Kidney tubule cell (primary cell): Measurements from ENCODE around the gene RIMS3.
"Not testable (repeated sequence)": the region's sequence is repeated elsewhere in the genome, so short reads cannot be mapped to it uniquely, and the experiment has no call there.

ENCODE experiments used
- DNase-seq: peaks from one replicate; pipeline ENCODE4 v3.0.0-alpha.2; 2018; ENCODE audit warnings: low spot score

The RIMS3 gene

GRCh38 chr1:40593449-40594186 lies 71.9 kb downstream of the RIMS3 start:
- no peak for DNase-seq

GRCh38 chr1:40592107-40592803 lies 73.2 kb downstream of the RIMS3 start:
- peak; percentile 43 for DNase-seq

GRCh38 chr1:40588586-40588985 lies 76.9 kb downstream of the RIMS3 start:
- no peak for DNase-seq

- DNase-seq = no peak
Measured at GRCh38 chr1:40583980-40584379, 81.5 kb downstream of the RIMS3 start.

- DNase-seq = no peak
Measured at GRCh38 chr1:40582116-40582515, 83.4 kb downstream of the RIMS3 start.

- no peak for DNase-seq
Measured at GRCh38 chr1:40575336-40575735, 90.1 kb downstream of the RIMS3 start.

- DNase-seq = not testable (repeated sequence)
Measured at GRCh38 chr1:40574805-40575204, 90.7 kb downstream of the RIMS3 start.
